HEK293 (cell line): ENCODE measurements around the gene TDP2.
"Not testable (repeated sequence)": the region's sequence is repeated elsewhere in the genome, so short reads cannot be mapped to it uniquely, and the experiment has no call there.

Experiments
- CTCF ChIA-PET: fragments of 350-600 bp; formaldehyde crosslinking; extraction: SDS; loops from one replicate; lab custom pipeline; 2021; ENCODE audit warnings: antibody characterized with exemption; lab: Yijun Ruan, JAX
- POLR2A ChIA-PET: fragments of 300-600 bp; formaldehyde crosslinking; extraction: SDS; loops from one replicate; lab custom pipeline; 2020; ENCODE audit warnings: antibody characterized with exemption, inconsistent platforms; lab: Yijun Ruan, JAX
- H3K27ac ChIP-seq: fragments of 200-500 bp; sonication (Bioruptor generic); 2 replicates; pipeline ENCODE4 v1.5.1; 2014; ENCODE audit warnings: low read depth, low read length, control low read depth, inconsistent platforms; ENCODE audit errors: extremely low read depth
- H3K36me3 ChIP-seq, 2 experiments: fragments of 200-500 bp in 1 of 2; sonication (Bioruptor generic) in 1 of 2; 1 replicate in 1 of 2; 2 replicates in 1 of 2; pipeline ENCODE4 v1.5.1; 2014 to 2017; ENCODE audit warnings: inconsistent platforms in 2 of 2, low read length in 2 of 2; ENCODE audit not compliant: control insufficient read depth in 2 of 2, insufficient read depth in 1 of 2
- H3K4me1 ChIP-seq: fragments of 200-500 bp; sonication (Bioruptor generic); 2 replicates; pipeline ENCODE4 v1.5.1; 2014; ENCODE audit warnings: mild to moderate bottlenecking, low read length, inconsistent platforms; ENCODE audit not compliant: control insufficient read depth, insufficient read depth
- H3K4me3 ChIP-seq: 2 replicates; pipeline ENCODE4 v1.5.1; 2011; ENCODE audit warnings: low read depth, mild to moderate bottlenecking, control low read depth, low read length, moderate library complexity
- H3K9me3 ChIP-seq: fragments of 200-500 bp; sonication (Bioruptor generic); 2 replicates; pipeline ENCODE4 v1.5.1; 2014; ENCODE audit warnings: low read depth, low read length, inconsistent platforms; ENCODE audit not compliant: control insufficient read depth, insufficient read depth
- KLF10 ChIP-seq: fragments of 450-650 bp; IDR thresholded peaks from 2 replicates; pipeline ENCODE4 v1.5.1; 2018; ENCODE audit warnings: missing biosample characterization, mild to moderate bottlenecking, missing genetic modification characterization
- PRDM1 ChIP-seq: fragments of 450-650 bp; formaldehyde crosslinking; IDR thresholded peaks from 2 replicates; pipeline ENCODE4; 2016; ENCODE audit warnings: missing biosample characterization, missing genetic modification characterization
- SP7 ChIP-seq: fragments of 450-650 bp; formaldehyde crosslinking; IDR thresholded peaks from 2 replicates; pipeline ENCODE4 v1.5.1; 2016; ENCODE audit warnings: missing biosample characterization, missing genetic modification characterization
- YY2 ChIP-seq: fragments of 450-650 bp; formaldehyde crosslinking; IDR thresholded peaks from 2 replicates; pipeline ENCODE4 v1.5.1; 2016; ENCODE audit warnings: missing biosample characterization, missing genetic modification characterization
- ZNF133 ChIP-seq: fragments of 450-650 bp; formaldehyde crosslinking; IDR thresholded peaks from 2 replicates; pipeline ENCODE4 v1.5.1; 2016; ENCODE audit warnings: missing biosample characterization, missing genetic modification characterization
- ZNF19 ChIP-seq: fragments of 450-650 bp; formaldehyde crosslinking; IDR thresholded peaks from 2 replicates; pipeline ENCODE4; 2016; ENCODE audit warnings: missing biosample characterization, missing genetic modification characterization, low read depth
- ZNF211 ChIP-seq: fragments of 450-650 bp; formaldehyde crosslinking; IDR thresholded peaks from 2 replicates; pipeline ENCODE4 v1.5.1; 2016; ENCODE audit warnings: low read depth, missing biosample characterization, missing genetic modification characterization
- ZNF341 ChIP-seq: fragments of 450-650 bp; formaldehyde crosslinking; IDR thresholded peaks from 2 replicates; pipeline ENCODE4; 2016; ENCODE audit warnings: low read depth, missing biosample characterization, missing genetic modification characterization
- ZNF366 ChIP-seq: fragments of 450-650 bp; formaldehyde crosslinking; conservative IDR thresholded peaks from 2 replicates; pipeline ENCODE4 v1.5.1; 2016; ENCODE audit warnings: missing biosample characterization, missing genetic modification characterization
- ZNF394 ChIP-seq: fragments of 450-650 bp; formaldehyde crosslinking; IDR thresholded peaks from 2 replicates; pipeline ENCODE4 v1.5.1; 2016; ENCODE audit warnings: missing biosample characterization, missing genetic modification characterization, mild to moderate bottlenecking, moderate library complexity, borderline replicate concordance
- ZNF416 ChIP-seq: fragments of 450-650 bp; formaldehyde crosslinking; IDR thresholded peaks from 2 replicates; pipeline ENCODE4 v1.5.1; 2016; ENCODE audit warnings: missing biosample characterization, missing genetic modification characterization
- ZNF561 ChIP-seq: fragments of 450-650 bp; IDR thresholded peaks from 2 replicates; pipeline ENCODE4 v1.5.1; 2018; ENCODE audit warnings: missing biosample characterization, missing genetic modification characterization, borderline replicate concordance
- ZNF600 ChIP-seq: fragments of 450-650 bp; formaldehyde crosslinking; IDR thresholded peaks from 2 replicates; pipeline ENCODE4 v1.5.1; 2016; ENCODE audit warnings: missing biosample characterization, missing genetic modification characterization
- ZNF654 ChIP-seq: fragments of 450-650 bp; formaldehyde crosslinking; IDR thresholded peaks from 2 replicates; pipeline ENCODE4 v1.5.1; 2016; ENCODE audit warnings: low read depth, missing biosample characterization, missing genetic modification characterization
- ZNF830 ChIP-seq: fragments of 450-650 bp; IDR thresholded peaks from 2 replicates; pipeline ENCODE4 v1.5.0; 2018; ENCODE audit warnings: missing biosample characterization, missing genetic modification characterization, low read depth, mild to moderate bottlenecking, moderate library complexity
- TF ChIP-seq, protein P1 (sequence below): fragments of 450-650 bp; formaldehyde crosslinking; IDR thresholded peaks from 2 replicates; pipeline ENCODE4 v1.5.1; 2017; ENCODE audit warnings: missing biosample characterization, missing genetic modification characterization
- TF ChIP-seq, protein P2 (sequence below): fragments of 450-650 bp; formaldehyde crosslinking; IDR thresholded peaks from 2 replicates; pipeline ENCODE4 v1.5.1; 2016; ENCODE audit warnings: missing biosample characterization, missing genetic modification characterization
- TF ChIP-seq, protein P3 (sequence below): fragments of 450-650 bp; formaldehyde crosslinking; IDR thresholded peaks from 2 replicates; pipeline ENCODE4 v1.5.1; 2016; ENCODE audit warnings: missing biosample characterization, missing genetic modification characterization
- TF ChIP-seq, protein P4 (sequence below): fragments of 450-650 bp; formaldehyde crosslinking; IDR thresholded peaks from 2 replicates; pipeline ENCODE4 v1.5.0; 2017; ENCODE audit warnings: missing biosample characterization, missing genetic modification characterization, borderline replicate concordance
- TF ChIP-seq, protein P5 (sequence below): fragments of 450-650 bp; formaldehyde crosslinking; IDR thresholded peaks from 2 replicates; pipeline ENCODE4 v1.5.1; 2016; ENCODE audit warnings: missing biosample characterization, missing genetic modification characterization

Gene TDP2

DNA sequence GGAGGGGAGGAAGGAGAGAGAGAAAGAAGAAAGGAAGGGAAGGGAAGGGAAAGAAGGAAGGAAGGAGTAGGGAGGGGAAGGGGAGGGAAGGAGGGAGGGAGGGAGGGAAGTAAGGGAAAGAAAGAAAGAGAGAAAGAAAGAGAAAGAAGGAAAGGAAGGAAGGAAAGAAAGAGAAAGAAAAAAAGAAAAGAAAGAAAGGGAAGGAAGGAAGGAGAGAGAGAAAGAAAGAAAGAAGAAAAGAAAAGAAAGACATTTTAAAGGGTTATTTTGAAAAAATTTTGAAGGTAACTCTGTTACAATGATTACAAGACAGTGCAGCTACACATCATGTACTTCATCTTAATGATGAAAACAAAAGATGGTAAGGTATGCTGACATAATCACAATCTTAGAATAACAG, 24.6 kb downstream of the TDP2 start:
- ChIA-PET POLR2A (no interaction called here), CTCF (no interaction called here)
- Histone ChIP-seq H3K36me3 (no peaks in the 10 kb centered on the region), H3K4me1 (no peaks in the 10 kb centered on the region), H3K4me3 (no peak overlapping the region), H3K27ac (no peak overlapping the region), H3K9me3 (no peaks in the 10 kb centered on the region)
- TF ChIP-seq YY2 (tag by site-specific recombination) (no peak), ZNF600 (no peak), KLF10 (no peak), ZNF561 (tag by site-specific recombination) (no peak), PRDM1 (tag by site-specific recombination) (peak; percentile 73), ZNF366 (tag by site-specific recombination) (peak; percentile 73)
- TF ChIP-seq, protein P1, sequence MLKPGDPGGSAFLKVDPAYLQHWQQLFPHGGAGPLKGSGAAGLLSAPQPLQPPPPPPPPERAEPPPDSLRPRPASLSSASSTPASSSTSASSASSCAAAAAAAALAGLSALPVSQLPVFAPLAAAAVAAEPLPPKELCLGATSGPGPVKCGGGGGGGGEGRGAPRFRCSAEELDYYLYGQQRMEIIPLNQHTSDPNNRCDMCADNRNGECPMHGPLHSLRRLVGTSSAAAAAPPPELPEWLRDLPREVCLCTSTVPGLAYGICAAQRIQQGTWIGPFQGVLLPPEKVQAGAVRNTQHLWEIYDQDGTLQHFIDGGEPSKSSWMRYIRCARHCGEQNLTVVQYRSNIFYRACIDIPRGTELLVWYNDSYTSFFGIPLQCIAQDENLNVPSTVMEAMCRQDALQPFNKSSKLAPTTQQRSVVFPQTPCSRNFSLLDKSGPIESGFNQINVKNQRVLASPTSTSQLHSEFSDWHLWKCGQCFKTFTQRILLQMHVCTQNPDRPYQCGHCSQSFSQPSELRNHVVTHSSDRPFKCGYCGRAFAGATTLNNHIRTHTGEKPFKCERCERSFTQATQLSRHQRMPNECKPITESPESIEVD: no peak
- TF ChIP-seq, protein P2, sequence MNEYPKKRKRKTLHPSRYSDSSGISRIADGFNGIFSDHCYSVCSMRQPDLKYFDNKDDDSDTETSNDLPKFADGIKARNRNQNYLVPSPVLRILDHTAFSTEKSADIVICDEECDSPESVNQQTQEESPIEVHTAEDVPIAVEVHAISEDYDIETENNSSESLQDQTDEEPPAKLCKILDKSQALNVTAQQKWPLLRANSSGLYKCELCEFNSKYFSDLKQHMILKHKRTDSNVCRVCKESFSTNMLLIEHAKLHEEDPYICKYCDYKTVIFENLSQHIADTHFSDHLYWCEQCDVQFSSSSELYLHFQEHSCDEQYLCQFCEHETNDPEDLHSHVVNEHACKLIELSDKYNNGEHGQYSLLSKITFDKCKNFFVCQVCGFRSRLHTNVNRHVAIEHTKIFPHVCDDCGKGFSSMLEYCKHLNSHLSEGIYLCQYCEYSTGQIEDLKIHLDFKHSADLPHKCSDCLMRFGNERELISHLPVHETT: no peak

DNA sequence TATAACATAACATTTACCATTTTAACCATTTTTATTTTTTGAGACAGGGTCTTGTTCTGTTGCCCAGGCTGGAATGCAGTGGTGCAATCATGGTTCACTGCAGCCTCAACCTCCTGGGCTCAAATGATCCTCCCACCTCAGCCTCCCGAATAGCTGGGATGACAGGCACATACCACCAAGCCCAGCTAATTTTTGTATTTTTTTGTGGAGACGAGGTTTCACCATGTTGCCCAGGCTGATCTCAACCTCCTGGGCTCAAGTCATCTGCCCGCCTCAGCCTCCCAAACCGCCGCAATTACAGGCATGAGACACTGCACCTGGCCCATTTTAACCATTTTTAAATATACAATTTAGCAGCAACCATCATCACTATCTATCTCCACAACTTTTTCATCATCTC, 26.1 kb downstream of the TDP2 start:
- H3K27ac ChIP-seq, H3K36me3 ChIP-seq, H3K4me1 ChIP-seq, H3K4me3 ChIP-seq, H3K9me3 ChIP-seq, POLR2A ChIA-PET: not testable (repeated sequence)
- CTCF ChIA-PET: interaction anchor here (0.8 kb wide), 1 partner anchor 60 kb away, joined by 3 read pairs; no protein-coding TSS in a partner anchor

DNA sequence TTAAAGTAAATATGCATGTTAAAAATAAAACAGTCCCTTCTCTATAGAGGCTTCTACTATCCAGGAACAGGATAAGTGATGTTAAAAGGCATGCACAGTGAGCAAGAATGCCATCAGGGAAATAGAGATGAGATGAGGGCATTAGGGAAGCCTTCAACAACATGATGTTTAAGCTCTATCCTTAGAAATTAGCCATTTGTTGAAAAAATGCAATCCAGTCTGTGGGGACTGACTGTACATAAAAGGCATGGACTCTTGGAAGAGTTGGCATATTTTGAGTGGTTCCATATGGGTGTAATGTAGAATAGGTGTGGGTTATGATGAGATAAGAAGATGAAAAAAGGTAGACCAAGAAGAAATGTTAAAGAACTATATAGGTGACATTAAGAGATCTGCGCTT, 26.5 kb downstream of the TDP2 start:
- CTCF ChIA-PET: no interaction called here
- Histone ChIP-seq H3K4me3 (no peak overlapping the region), H3K4me1 (no peaks in the 10 kb centered on the region), H3K36me3 (no peaks in the 10 kb centered on the region), H3K9me3 (no peaks in the 10 kb centered on the region), H3K27ac (no peak overlapping the region)
- TF ChIP-seq, protein P3, sequence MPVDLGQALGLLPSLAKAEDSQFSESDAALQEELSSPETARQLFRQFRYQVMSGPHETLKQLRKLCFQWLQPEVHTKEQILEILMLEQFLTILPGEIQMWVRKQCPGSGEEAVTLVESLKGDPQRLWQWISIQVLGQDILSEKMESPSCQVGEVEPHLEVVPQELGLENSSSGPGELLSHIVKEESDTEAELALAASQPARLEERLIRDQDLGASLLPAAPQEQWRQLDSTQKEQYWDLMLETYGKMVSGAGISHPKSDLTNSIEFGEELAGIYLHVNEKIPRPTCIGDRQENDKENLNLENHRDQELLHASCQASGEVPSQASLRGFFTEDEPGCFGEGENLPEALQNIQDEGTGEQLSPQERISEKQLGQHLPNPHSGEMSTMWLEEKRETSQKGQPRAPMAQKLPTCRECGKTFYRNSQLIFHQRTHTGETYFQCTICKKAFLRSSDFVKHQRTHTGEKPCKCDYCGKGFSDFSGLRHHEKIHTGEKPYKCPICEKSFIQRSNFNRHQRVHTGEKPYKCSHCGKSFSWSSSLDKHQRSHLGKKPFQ (tag by site-specific recombination): no peak
- TF ChIP-seq, protein P4, sequence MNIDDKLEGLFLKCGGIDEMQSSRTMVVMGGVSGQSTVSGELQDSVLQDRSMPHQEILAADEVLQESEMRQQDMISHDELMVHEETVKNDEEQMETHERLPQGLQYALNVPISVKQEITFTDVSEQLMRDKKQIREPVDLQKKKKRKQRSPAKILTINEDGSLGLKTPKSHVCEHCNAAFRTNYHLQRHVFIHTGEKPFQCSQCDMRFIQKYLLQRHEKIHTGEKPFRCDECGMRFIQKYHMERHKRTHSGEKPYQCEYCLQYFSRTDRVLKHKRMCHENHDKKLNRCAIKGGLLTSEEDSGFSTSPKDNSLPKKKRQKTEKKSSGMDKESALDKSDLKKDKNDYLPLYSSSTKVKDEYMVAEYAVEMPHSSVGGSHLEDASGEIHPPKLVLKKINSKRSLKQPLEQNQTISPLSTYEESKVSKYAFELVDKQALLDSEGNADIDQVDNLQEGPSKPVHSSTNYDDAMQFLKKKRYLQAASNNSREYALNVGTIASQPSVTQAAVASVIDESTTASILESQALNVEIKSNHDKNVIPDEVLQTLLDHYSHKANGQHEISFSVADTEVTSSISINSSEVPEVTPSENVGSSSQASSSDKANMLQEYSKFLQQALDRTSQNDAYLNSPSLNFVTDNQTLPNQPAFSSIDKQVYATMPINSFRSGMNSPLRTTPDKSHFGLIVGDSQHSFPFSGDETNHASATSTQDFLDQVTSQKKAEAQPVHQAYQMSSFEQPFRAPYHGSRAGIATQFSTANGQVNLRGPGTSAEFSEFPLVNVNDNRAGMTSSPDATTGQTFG: no peak
- POLR2A ChIA-PET: no interaction called here

DNA sequence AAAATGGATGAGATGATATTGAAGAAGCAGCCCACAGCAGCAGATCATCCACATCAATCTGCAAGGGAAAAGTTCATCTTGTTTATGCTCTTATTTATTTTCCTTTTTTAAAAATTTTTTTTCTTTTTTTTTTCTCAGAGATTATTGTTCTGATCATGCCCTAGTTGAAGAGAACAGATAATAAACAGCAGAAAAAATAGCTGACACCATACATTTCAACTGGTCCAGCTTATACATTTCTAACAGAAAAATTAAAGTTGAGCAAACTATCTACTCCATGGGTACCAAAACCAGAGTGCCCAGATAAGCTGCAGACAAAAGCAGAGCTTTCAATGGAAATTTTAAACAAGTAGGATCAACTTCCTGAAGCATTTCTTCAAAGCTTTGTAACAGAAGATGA, 30.0 kb downstream of the TDP2 start:
- POLR2A ChIA-PET: no interaction called here
- CTCF ChIA-PET: interaction anchor here (1.0 kb wide), 2 partner anchors 27 to 54 kb away, joined by 4 to 10 read pairs; no protein-coding TSS in a partner anchor
- H3K27ac ChIP-seq: no peak overlapping the region
- no peaks in the 10 kb centered on the region for H3K9me3 ChIP-seq
- H3K36me3 ChIP-seq: no peaks in the 10 kb centered on the region
- no peak overlapping the region for H3K4me3 ChIP-seq
- H3K4me1 ChIP-seq: peaks cover 6% of the 10 kb centered on the region; the same call in 1 of the 2 replicates
- no peak for TF ChIP-seq SP7 (tag by site-specific recombination)
- TF ChIP-seq ZNF394 (tag by site-specific recombination): no peak
- TF ChIP-seq ZNF654: no peak
- TF ChIP-seq ZNF416 (tag by site-specific recombination): no peak
- no peak for TF ChIP-seq ZNF211 (tag by site-specific recombination)
- no peak for TF ChIP-seq ZNF19 (tag by site-specific recombination)
- no peak for TF ChIP-seq ZNF133 (tag by site-specific recombination)
- TF ChIP-seq ZNF341: no peak
- no peak for TF ChIP-seq ZNF830 (tag by site-specific recombination)
- TF ChIP-seq, protein P5, sequence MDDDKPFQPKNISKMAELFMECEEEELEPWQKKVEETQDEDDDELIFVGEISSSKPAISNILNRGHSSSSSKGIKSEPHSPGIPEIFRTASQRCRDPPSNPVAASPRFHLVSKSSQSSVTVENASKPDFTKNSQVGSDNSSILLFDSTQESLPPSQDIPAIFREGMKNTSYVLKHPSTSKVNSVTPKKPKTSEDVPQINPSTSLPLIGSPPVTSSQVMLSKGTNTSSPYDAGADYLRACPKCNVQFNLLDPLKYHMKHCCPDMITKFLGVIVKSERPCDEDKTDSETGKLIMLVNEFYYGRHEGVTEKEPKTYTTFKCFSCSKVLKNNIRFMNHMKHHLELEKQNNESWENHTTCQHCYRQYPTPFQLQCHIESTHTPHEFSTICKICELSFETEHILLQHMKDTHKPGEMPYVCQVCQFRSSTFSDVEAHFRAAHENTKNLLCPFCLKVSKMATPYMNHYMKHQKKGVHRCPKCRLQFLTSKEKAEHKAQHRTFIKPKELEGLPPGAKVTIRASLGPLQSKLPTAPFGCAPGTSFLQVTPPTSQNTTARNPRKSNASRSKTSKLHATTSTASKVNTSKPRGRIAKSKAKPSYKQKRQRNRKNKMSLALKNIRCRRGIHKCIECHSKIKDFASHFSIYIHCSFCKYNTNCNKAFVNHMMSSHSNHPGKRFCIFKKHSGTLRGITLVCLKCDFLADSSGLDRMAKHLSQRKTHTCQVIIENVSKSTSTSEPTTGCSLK (tag by site-specific recombination): no peak
